Calu3 (cell line): ENCODE measurements around the gene KIDINS220. TPM values are rescaled to one million over a fixed set of nuclear protein-coding genes. Genes with fewer than 3 reads are reported as not detected.

ENCODE experiments used
- BruUV-seq: library from RNA; stranded (reverse); fragments of 400-500 nt; replicated peaks from 2 replicates; lab custom pipeline; 2021; lab: Mats Ljungman, UMichigan
- CTCF ChIA-PET: fragments of 300-600 bp; sonication (Branson Sonifier 250); formaldehyde crosslinking; loops from one replicate; lab custom pipeline; 2022; ENCODE audit warnings: antibody characterized with exemption; lab: Charles Lee
- DNase-seq: peaks from one replicate; pipeline ENCODE4 v3.0.0; 2022
- H3K27ac Mint-ChIP-seq: one replicate; pipeline ENCODE4 v1.8.0; 2022; ENCODE audit warnings: mixed read lengths; ENCODE audit not compliant: unreplicated experiment
- H3K27me3 Mint-ChIP-seq: one replicate; pipeline ENCODE4 v1.8.0; 2022; ENCODE audit warnings: mixed read lengths; ENCODE audit not compliant: unreplicated experiment
- H3K36me3 Mint-ChIP-seq: one replicate; pipeline ENCODE4 v1.8.0; 2022; ENCODE audit warnings: mild to moderate bottlenecking, moderate library complexity, mixed read lengths; ENCODE audit not compliant: insufficient read depth, unreplicated experiment
- H3K4me1 Mint-ChIP-seq: one replicate; pipeline ENCODE4 v1.8.0; 2022; ENCODE audit warnings: mild to moderate bottlenecking, low read depth, mixed read lengths; ENCODE audit not compliant: unreplicated experiment
- H3K4me3 Mint-ChIP-seq: one replicate; pipeline ENCODE4 v1.8.0; 2022; ENCODE audit warnings: mild to moderate bottlenecking, low read depth, moderate library complexity, mixed read lengths; ENCODE audit not compliant: unreplicated experiment
- H3K9me3 Mint-ChIP-seq: one replicate; pipeline ENCODE4 v1.8.0; 2022; ENCODE audit warnings: low read depth, mixed read lengths; ENCODE audit not compliant: unreplicated experiment
- CTCF ChIP-seq: fragments of 200-600 bp; IDR thresholded peaks from one replicate; pipeline ENCODE4 v1.8.0; 2022; ENCODE audit warnings: antibody characterized with exemption; ENCODE audit not compliant: unreplicated experiment
- intact Hi-C: fragments of 100-400 bp; cut with micrococcal nuclease; formaldehyde crosslinking; loops from one replicate; pipeline ENCODE4 v1.10.0; 2022; ENCODE audit not compliant: unreplicated experiment
- total RNA-seq: library from RNA; stranded (reverse); gene quantifications from 2 replicates; pipeline ENCODE4 v1.2.3, GENCODE V29; 2022

Gene KIDINS220
- total RNA-seq, 1 experiment from 2014 or later: 33.6 TPM

GRCh38 chr2:8833853-8834252 lies 3.6 kb downstream of the KIDINS220 start:
- DNase-seq: no peak
- no TSS peak for BruUV-seq
- peaks cover 18% of the 10 kb centered on the region for H3K36me3 Mint-ChIP-seq
- no peak overlapping the region for H3K4me3 Mint-ChIP-seq
- intact Hi-C loops: no loop called here
- TF ChIP-seq CTCF: no peak
- CTCF ChIA-PET: no interaction called here
- peaks cover 7% of the 10 kb centered on the region for H3K27me3 Mint-ChIP-seq
- H3K4me1 Mint-ChIP-seq: peaks cover 21% of the 10 kb centered on the region
- no peak overlapping the region for H3K27ac Mint-ChIP-seq
- H3K9me3 Mint-ChIP-seq: no peaks in the 10 kb centered on the region

- H3K27ac Mint-ChIP-seq: no peak overlapping the region
- no peak overlapping the region for H3K4me3 Mint-ChIP-seq
- BruUV-seq: no TSS peak
- peaks cover 21% of the 10 kb centered on the region for H3K4me1 Mint-ChIP-seq
- CTCF ChIA-PET: no interaction called here
- intact Hi-C loops: no loop called here
- H3K36me3 Mint-ChIP-seq: peaks cover 2% of the 10 kb centered on the region
- no peak for TF ChIP-seq CTCF
- H3K9me3 Mint-ChIP-seq: no peaks in the 10 kb centered on the region
- DNase-seq: no peak
- no peaks in the 10 kb centered on the region for H3K27me3 Mint-ChIP-seq
Observed at GRCh38 chr2:8831516-8831915, 5.9 kb downstream of the KIDINS220 start.

- no peaks in the 10 kb centered on the region for H3K36me3 Mint-ChIP-seq
- CTCF ChIA-PET: no interaction called here
- BruUV-seq: no TSS peak
- intact Hi-C loops: no loop called here
- no peak for DNase-seq
- TF ChIP-seq CTCF: no peak
- no peak overlapping the region for H3K4me3 Mint-ChIP-seq
- H3K27me3 Mint-ChIP-seq: no peaks in the 10 kb centered on the region
- no peak overlapping the region for H3K27ac Mint-ChIP-seq
- H3K9me3 Mint-ChIP-seq: no peaks in the 10 kb centered on the region
- peaks cover 9% of the 10 kb centered on the region for H3K4me1 Mint-ChIP-seq
Observed at GRCh38 chr2:8827729-8828128, 9.7 kb downstream of the KIDINS220 start.

- Mint-ChIP-seq H3K27me3 (no peaks in the 10 kb centered on the region), H3K27ac (no peak overlapping the region), H3K36me3 (no peaks in the 10 kb centered on the region), H3K4me1 (no peaks in the 10 kb centered on the region), H3K4me3 (no peak overlapping the region), H3K9me3 (no peaks in the 10 kb centered on the region)
- CTCF ChIA-PET: no interaction called here
- intact Hi-C loops: no loop called here
- no peak for TF ChIP-seq CTCF
- BruUV-seq: no TSS peak
- no peak for DNase-seq
Observed at GRCh38 chr2:8822218-8822617, 15.2 kb downstream of the KIDINS220 start.
